ENCODE results near the gene LPAR1.

GRCh38 chr9:111027798-111028197 lies 10.5 kb downstream of the LPAR1 start:
- TF ChIP-seq TBL1XR1 (IDR thresholded peaks at IDR 0.05; ENCODE audit: low read length in 2 of 2): no peak
- TF ChIP-seq RAD51 (IDR thresholded peaks at IDR 0.05; ENCODE audit: borderline replicate concordance, low read depth): no peak
- no peak for TF ChIP-seq ETV1 (tag; conservative IDR thresholded peaks at IDR 0.05; ENCODE audit: low read depth)
- TF ChIP-seq FOXJ3 (CRISPR knock-in tag; IDR thresholded peaks at IDR 0.05): no peak
- TF ChIP-seq STAT5A (IDR thresholded peaks at IDR 0.05; ENCODE audit: borderline replicate concordance, low read length): no peak
- no peak for TF ChIP-seq TAF9B (IDR thresholded peaks at IDR 0.05; ENCODE audit: partially characterized antibody)
- TF ChIP-seq CTCF (IDR thresholded peaks at IDR 0.05 in 2 of 3, conservative IDR thresholded peaks at IDR 0.05 in 1 of 3; ENCODE audit: insufficient read depth in 2 of 3, low read depth in 1 of 3, low read length in 3 of 3): no peak
- TF ChIP-seq JUNB (CRISPR knock-in tag; conservative IDR thresholded peaks at IDR 0.05): no peak

All from K562 (cell line).